Panc1 (cell line): ENCODE data around the gene HOMER2. TPM values are rescaled to one million over a fixed set of nuclear protein-coding genes. Genes with fewer than 3 reads are reported as not detected.

ENCODE experiments used
- ATAC-seq: fragments of 200-7000 bp; cut with Tn5 transposase; 2 replicates; pipeline ENCODE4 v1.9.1; 2020; ENCODE audit warnings: mild to moderate bottlenecking, moderate library complexity
- BruUV-seq: library from RNA; stranded (reverse); fragments of 400-500 nt; replicated peaks from 2 replicates; lab custom pipeline; 2021; lab: Mats Ljungman, UMichigan
- CTCF ChIA-PET: fragments of 300-600 bp; sonication (Branson Sonifier 250); formaldehyde crosslinking; loops from one replicate; lab custom pipeline; 2022; ENCODE audit warnings: antibody characterized with exemption; lab: Charles Lee
- POLR2A ChIA-PET: fragments of 300-600 bp; sonication (Branson Sonifier 250); formaldehyde crosslinking; loops from one replicate; lab custom pipeline; 2022; ENCODE audit warnings: antibody characterized with exemption; lab: Charles Lee
- DNase-seq: peaks from one replicate; pipeline ENCODE4 v3.0.0-alpha.2; 2010; ENCODE audit warnings: low read depth, low spot score
- H3K27ac ChIP-seq: 2 replicates; pipeline ENCODE4 v1.5.1; 2011; ENCODE audit warnings: mild to moderate bottlenecking, low read length, inconsistent platforms
- H3K27me3 ChIP-seq: fragments of 200-500 bp; sonication (Bioruptor generic); 2 replicates; pipeline ENCODE4 v1.6.0; 2014; ENCODE audit warnings: low read length, inconsistent platforms; ENCODE audit not compliant: control insufficient read depth, insufficient read depth
- H3K36me3 ChIP-seq: fragments of 200-500 bp; sonication (Bioruptor generic); 2 replicates; pipeline ENCODE4 v1.5.1; 2014; ENCODE audit warnings: inconsistent platforms, mild to moderate bottlenecking, low read length, moderate library complexity; ENCODE audit not compliant: control insufficient read depth, insufficient read depth
- H3K4me1 ChIP-seq: 2 replicates; pipeline ENCODE4 v1.5.1; 2011; ENCODE audit warnings: inconsistent platforms, mild to moderate bottlenecking, low read length, moderate library complexity; ENCODE audit not compliant: control insufficient read depth, insufficient read depth
- H3K4me3 ChIP-seq, 2 experiments: 2 replicates each; pipeline ENCODE4 v1.5.1; 2011 to 2012; ENCODE audit warnings: low read depth in 2 of 2, low read length in 2 of 2, mild to moderate bottlenecking in 2 of 2, inconsistent platforms in 1 of 2, moderate library complexity in 1 of 2
- H3K9me3 ChIP-seq: fragments of 200-500 bp; sonication (Bioruptor generic); 2 replicates; pipeline ENCODE4 v1.5.1; 2014; ENCODE audit warnings: low read depth, mild to moderate bottlenecking, inconsistent platforms, low read length, moderate library complexity; ENCODE audit not compliant: control insufficient read depth, insufficient read depth
- CTCF ChIP-seq: fragments of 450-650 bp; IDR thresholded peaks from 2 replicates; pipeline ENCODE4 v1.5.1; 2017; ENCODE audit warnings: mild to moderate bottlenecking
- POLR2AphosphoS5 ChIP-seq: IDR thresholded peaks from 2 replicates; pipeline ENCODE4 v1.6.1; 2012; ENCODE audit warnings: mild to moderate bottlenecking, low read depth, low read length, moderate library complexity
- REST ChIP-seq, 2 experiments: IDR thresholded peaks; 2 replicates each; pipeline ENCODE4 v1.6.1; 2011 to 2012; ENCODE audit warnings: low read depth in 2 of 2, control low read depth in 1 of 2, low read length in 1 of 2, mild to moderate bottlenecking in 1 of 2, moderate library complexity in 1 of 2; ENCODE audit not compliant: insufficient read depth in 1 of 2
- SIN3A ChIP-seq: IDR thresholded peaks from 2 replicates; pipeline ENCODE4 v1.6.1; 2012; ENCODE audit warnings: low read depth, mild to moderate bottlenecking, low read length, moderate library complexity, borderline replicate concordance; ENCODE audit not compliant: insufficient read depth
- TCF7L2 ChIP-seq: IDR thresholded peaks from 2 replicates; pipeline ENCODE4 v1.6.1; 2011; ENCODE audit warnings: mild to moderate bottlenecking, low read depth, low read length, inconsistent platforms
- in situ Hi-C: cut with HindIII; loops from 2 replicates; pipeline ENCODE4 v1.10.0; 2016; ENCODE audit warnings: low sequenced_read_pairs, low pct_unique_long_range_greater_than_20kb
- intact Hi-C: fragments of 100-400 bp; cut with micrococcal nuclease; formaldehyde crosslinking; loops from one replicate; pipeline ENCODE4 v1.10.0; 2022; ENCODE audit not compliant: unreplicated experiment
- total RNA-seq: library from RNA; stranded (reverse); gene quantifications from one replicate; pipeline ENCODE4 v1.2.1, GENCODE V29; 2021; ENCODE audit not compliant: unreplicated experiment

HOMER2 gene
- total RNA-seq, 1 experiment from 2014 or later = 35.9 TPM

DNA sequence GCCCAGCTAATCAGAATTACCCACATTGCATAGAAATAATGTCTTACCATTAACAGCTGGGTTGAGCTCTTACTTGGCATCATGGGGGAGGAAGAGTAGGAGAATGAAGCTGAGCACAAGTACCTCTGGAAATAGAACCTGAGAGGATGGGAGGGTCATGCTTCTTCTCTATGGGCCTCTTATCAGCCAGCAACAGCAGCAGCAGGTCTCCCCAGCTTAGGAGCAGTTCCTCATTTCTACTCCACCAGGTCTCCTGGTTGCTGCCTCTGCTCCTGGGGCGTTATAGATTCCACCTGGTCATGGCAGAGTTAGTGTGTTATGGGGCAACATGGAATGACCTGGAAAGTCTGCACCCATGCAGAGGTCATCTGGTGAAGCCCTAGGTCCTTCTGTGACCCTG is 150.0 kb downstream of the HOMER2 start:
- DNase-seq = no peak

DNA sequence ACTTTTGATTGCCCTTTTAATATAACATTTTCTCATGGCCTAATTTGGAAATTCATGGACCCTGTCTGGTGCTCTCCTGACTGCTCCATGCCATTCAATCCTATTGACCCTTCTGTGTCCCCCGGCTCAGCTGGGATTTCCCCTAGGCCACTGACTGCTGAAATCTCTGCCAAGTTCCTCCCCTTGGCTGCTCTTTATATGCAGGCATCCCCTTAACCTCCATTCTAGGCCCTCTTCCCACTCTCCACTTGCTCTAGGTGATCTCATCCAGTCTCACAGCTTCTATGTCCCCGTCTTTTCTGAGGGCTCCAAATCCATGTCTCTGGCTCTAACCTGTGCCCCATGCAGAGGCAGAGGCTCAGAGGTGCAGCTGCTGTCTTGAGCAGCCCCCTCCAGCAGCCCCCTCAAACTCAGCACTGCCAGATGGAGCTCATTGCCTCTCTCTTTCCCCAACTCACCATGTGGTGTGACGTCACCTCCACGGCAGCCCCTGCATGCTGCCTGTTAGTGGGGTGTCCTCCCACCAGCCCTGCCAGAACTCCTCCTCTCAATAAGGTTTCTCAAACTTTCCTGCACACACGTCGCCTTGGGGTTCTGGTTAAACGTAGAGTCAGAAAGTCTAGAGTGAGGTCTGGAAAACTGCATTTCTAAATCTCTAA is 153.2 kb downstream of the HOMER2 start:
- ChIA-PET POLR2A (no interaction called here), CTCF (no interaction called here)
- no peaks in the 10 kb centered on the region for H3K9me3 ChIP-seq
- no peaks in the 10 kb centered on the region for H3K36me3 ChIP-seq
- H3K27ac ChIP-seq = no peak overlapping the region
- no peaks in the 10 kb centered on the region for H3K4me1 ChIP-seq
- intact Hi-C loops (no loop called here), in situ Hi-C loops (no loop called here)
- no peak for TF ChIP-seq REST (IDR thresholded peaks at IDR 0.05; ENCODE audit: insufficient read depth in 1 of 2, low read depth in 2 of 2, low read length in 1 of 2)
- no peak for TF ChIP-seq SIN3A
- TF ChIP-seq CTCF = no peak
- no peak for TF ChIP-seq TCF7L2
- TF ChIP-seq POLR2AphosphoS5 = no peak
- H3K4me3 ChIP-seq = no peak overlapping the region
- ATAC-seq (no peak), DNase-seq (no peak)
- BruUV-seq = no TSS peak
- H3K27me3 ChIP-seq = no peaks in the 10 kb centered on the region; the same call in 1 of the 2 replicates

More for the DNA sequence above, 150.0 kb downstream of the HOMER2 start:
- in situ Hi-C loops = no loop called here
- POLR2A ChIA-PET = no interaction called here
- no TSS peak for BruUV-seq
- Histone ChIP-seq H3K9me3 (no peaks in the 10 kb centered on the region), H3K27ac (no peak overlapping the region), H3K36me3 (no peaks in the 10 kb centered on the region), H3K4me1 (no peaks in the 10 kb centered on the region), H3K27me3 (no peaks in the 10 kb centered on the region; the same call in 1 of the 2 replicates), H3K4me3 (no peak overlapping the region)
- TF ChIP-seq POLR2AphosphoS5 (no peak), TCF7L2 (no peak), CTCF (no peak), REST (IDR thresholded peaks at IDR 0.05; ENCODE audit: insufficient read depth in 1 of 2, low read depth in 2 of 2, low read length in 1 of 2) (no peak), SIN3A (no peak)
- intact Hi-C loops = no loop called here
- no peak for ATAC-seq
- CTCF ChIA-PET = no interaction called here
